A549 (cell line): Measurements from ENCODE around the gene RCOR3.

Experiments
- CHD2 ChIP-seq: fragments of 150-350 bp; IDR thresholded peaks from 2 replicates; pipeline ENCODE4 v1.6.1; 2014; ENCODE audit warnings: low read length; ENCODE audit not compliant: partially characterized antibody
- CTCF ChIP-seq: fragments of >200 bp; sonication (Bioruptor Twin); formaldehyde crosslinking; IDR thresholded peaks from 3 replicates; pipeline ENCODE4 v1.5.1; 2016
- EP300 ChIP-seq, 2 experiments: fragments of >200 bp; sonication (Bioruptor Twin); formaldehyde crosslinking; IDR thresholded peaks; 2 replicates in 1 of 2; 3 replicates in 1 of 2; pipeline ENCODE4 v1.6.1; 2016 to 2017
- MAX ChIP-seq: IDR thresholded peaks from 2 replicates; pipeline ENCODE4 v1.6.1; 2012
- NR3C1 ChIP-seq: fragments of >200 bp; sonication (Bioruptor Twin); formaldehyde crosslinking; IDR thresholded peaks from 3 replicates; pipeline ENCODE4 v1.6.1; 2017
- POLR2A ChIP-seq: IDR thresholded peaks from 2 replicates; pipeline ENCODE4 v1.6.1; 2012; ENCODE audit warnings: mild to moderate bottlenecking, low read length
- RAD21 ChIP-seq, 2 experiments: fragments of >200 bp in 1 of 2; sonication (Bioruptor Twin) in 1 of 2; formaldehyde crosslinking in 1 of 2; IDR thresholded peaks in 1 of 2; conservative IDR thresholded peaks in 1 of 2; 2 replicates in 1 of 2; 3 replicates in 1 of 2; pipeline ENCODE4 v1.6.1; 2012 to 2018; ENCODE audit warnings: inconsistent platforms in 1 of 2
- RNF2 ChIP-seq: fragments of 200-600 bp; sonication (generic); IDR thresholded peaks from 2 replicates; pipeline ENCODE4 v1.6.1; 2016; ENCODE audit warnings: low read depth, mild to moderate bottlenecking, antibody characterized with exemption, moderate library complexity, borderline replicate concordance
- TF ChIP-seq, protein P1 (sequence below): fragments of 450-650 bp; IDR thresholded peaks from 2 replicates; pipeline ENCODE4 v1.6.1; 2014; ENCODE audit warnings: antibody characterized with exemption

DNA sequence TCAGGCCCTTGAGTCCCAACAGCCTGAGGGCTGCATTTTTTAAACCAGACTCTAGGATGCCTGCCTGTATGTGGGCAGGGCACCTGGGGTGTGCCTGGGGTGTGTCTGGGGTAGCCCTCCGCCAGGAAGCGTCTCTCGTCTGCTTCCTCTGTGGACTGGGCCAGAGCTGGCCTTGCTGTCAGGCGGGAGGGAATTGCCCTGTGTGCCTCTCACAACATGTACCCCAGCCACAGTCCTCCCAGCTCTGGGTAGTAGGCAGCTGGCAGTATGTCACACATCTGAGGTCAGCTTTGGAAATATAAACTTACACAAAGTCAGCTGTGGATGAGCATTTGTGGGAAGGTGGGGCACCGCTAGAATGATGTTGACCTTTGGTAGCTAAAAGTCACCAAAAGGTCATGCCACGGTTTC lies 80.5 kb downstream of the RCOR3 start:
- TF ChIP-seq RAD21 (conservative IDR thresholded peaks at IDR 0.05 in 1 of 2, IDR thresholded peaks at IDR 0.05 in 1 of 2) (no peak), CTCF (no peak), NR3C1 (no peak), RNF2 (no peak), CHD2 (no peak), POLR2A (no peak), EP300 (IDR thresholded peaks at IDR 0.05) (no peak), MAX (no peak)
- TF ChIP-seq, protein P1, sequence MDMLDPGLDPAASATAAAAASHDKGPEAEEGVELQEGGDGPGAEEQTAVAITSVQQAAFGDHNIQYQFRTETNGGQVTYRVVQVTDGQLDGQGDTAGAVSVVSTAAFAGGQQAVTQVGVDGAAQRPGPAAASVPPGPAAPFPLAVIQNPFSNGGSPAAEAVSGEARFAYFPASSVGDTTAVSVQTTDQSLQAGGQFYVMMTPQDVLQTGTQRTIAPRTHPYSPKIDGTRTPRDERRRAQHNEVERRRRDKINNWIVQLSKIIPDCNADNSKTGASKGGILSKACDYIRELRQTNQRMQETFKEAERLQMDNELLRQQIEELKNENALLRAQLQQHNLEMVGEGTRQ = no peak
